OCI-LY3 (cell line): ENCODE data around the gene AGPAT1.

ENCODE experiments used
- EZH2phosphoT487 ChIP-seq: fragments of 200-600 bp; shearing (Covaris generic); IDR thresholded peaks from 2 replicates; pipeline ENCODE4 v1.6.1; 2018; ENCODE audit warnings: antibody characterized with exemption, mixed run types, low read depth
- TF ChIP-seq, protein P1 (sequence below): fragments of 200-600, 300-600 bp; sonication (generic); IDR thresholded peaks from 2 replicates; pipeline ENCODE4 v1.5.1; 2014; ENCODE audit warnings: antibody characterized with exemption, low read length, low read depth

DNA sequence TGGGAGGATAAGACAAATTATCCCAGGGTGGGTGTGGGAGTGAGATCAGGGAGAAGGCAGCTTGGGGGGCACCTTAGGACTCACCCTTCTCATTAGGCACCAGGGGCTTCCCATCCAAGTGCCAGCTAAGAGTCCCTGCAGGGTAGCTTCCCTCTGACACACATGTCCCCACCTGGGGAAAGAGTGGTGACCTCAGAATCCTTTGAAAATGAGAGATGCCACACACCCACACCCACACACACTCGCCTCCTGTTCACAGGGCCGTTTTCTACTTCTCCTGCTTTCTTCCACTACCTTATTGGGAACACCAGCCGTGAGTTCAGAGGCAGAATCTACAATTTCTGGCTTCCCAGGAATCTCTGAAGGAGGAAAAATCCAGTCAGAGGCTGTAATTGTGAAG is 7.1 kb upstream of the AGPAT1 start:
- TF ChIP-seq, protein P1, sequence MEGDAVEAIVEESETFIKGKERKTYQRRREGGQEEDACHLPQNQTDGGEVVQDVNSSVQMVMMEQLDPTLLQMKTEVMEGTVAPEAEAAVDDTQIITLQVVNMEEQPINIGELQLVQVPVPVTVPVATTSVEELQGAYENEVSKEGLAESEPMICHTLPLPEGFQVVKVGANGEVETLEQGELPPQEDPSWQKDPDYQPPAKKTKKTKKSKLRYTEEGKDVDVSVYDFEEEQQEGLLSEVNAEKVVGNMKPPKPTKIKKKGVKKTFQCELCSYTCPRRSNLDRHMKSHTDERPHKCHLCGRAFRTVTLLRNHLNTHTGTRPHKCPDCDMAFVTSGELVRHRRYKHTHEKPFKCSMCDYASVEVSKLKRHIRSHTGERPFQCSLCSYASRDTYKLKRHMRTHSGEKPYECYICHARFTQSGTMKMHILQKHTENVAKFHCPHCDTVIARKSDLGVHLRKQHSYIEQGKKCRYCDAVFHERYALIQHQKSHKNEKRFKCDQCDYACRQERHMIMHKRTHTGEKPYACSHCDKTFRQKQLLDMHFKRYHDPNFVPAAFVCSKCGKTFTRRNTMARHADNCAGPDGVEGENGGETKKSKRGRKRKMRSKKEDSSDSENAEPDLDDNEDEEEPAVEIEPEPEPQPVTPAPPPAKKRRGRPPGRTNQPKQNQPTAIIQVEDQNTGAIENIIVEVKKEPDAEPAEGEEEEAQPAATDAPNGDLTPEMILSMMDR: no peak
- no peak for TF ChIP-seq EZH2phosphoT487
